Activated naive CD8-positive, alpha-beta T cell treated with anti-CD3 and anti-CD28 coated beads, Interleukin-2, amount 50 U/mL, for 24 hours (primary cell): Measurements from ENCODE around the gene APOH.
"Not testable (repeated sequence)": the region's sequence is repeated elsewhere in the genome, so short reads cannot be mapped to it uniquely, and the experiment has no call there.

Experiments used
- ATAC-seq: fragments of 150-1000 bp; cut with Tn5 transposase; one replicate; pipeline ENCODE4 v1.10.0; 2021
- DNase-seq: peaks from one replicate; pipeline ENCODE4 v3.0.0; 2021
- H3K27ac Mint-ChIP-seq: one replicate; pipeline ENCODE4 v1.8.0; 2021; ENCODE audit warnings: mild to moderate bottlenecking, mixed read lengths
- H3K27me3 Mint-ChIP-seq: one replicate; pipeline ENCODE4 v1.8.0; 2021; ENCODE audit warnings: mixed read lengths
- H3K36me3 Mint-ChIP-seq: one replicate; pipeline ENCODE4 v1.8.0; 2021; ENCODE audit warnings: low read depth, mixed read lengths
- H3K4me1 Mint-ChIP-seq: one replicate; pipeline ENCODE4 v1.8.0; 2021; ENCODE audit warnings: mixed read lengths
- H3K4me3 Mint-ChIP-seq: one replicate; pipeline ENCODE4 v1.8.0; 2021; ENCODE audit warnings: mild to moderate bottlenecking, moderate library complexity, mixed read lengths
- H3K9me3 Mint-ChIP-seq: one replicate; pipeline ENCODE4 v1.8.0; 2021; ENCODE audit warnings: mixed read lengths

The APOH gene

DNA sequence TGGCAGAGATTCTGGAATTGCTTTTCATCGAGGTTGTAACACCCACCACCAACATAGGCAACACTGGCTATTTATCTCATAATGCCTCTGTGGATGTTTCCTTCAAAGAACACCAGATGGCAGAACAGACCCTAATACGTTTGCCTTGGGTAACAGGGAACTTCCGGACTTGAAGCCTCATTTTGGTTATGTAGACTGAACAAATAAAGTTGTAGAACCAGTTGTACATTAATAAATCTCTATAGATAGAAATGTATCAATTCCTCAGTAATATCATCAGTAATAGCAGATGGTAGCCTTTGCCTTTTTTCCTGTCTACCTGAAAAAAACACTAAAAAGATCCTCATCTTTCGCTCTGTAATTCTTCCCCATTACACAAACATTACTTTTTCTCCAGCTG lies 25.9 kb upstream of the APOH start:
- H3K4me1 Mint-ChIP-seq = peaks cover 10% of the 10 kb centered on the region
- ATAC-seq (peak; percentile 89), DNase-seq (no peak)
- peak overlapping the region; percentile 34 for H3K4me3 Mint-ChIP-seq
- H3K27me3 Mint-ChIP-seq = no peaks in the 10 kb centered on the region
- H3K9me3 Mint-ChIP-seq = no peaks in the 10 kb centered on the region
- H3K36me3 Mint-ChIP-seq = no peaks in the 10 kb centered on the region
- H3K27ac Mint-ChIP-seq = peak overlapping the region; percentile 72

DNA sequence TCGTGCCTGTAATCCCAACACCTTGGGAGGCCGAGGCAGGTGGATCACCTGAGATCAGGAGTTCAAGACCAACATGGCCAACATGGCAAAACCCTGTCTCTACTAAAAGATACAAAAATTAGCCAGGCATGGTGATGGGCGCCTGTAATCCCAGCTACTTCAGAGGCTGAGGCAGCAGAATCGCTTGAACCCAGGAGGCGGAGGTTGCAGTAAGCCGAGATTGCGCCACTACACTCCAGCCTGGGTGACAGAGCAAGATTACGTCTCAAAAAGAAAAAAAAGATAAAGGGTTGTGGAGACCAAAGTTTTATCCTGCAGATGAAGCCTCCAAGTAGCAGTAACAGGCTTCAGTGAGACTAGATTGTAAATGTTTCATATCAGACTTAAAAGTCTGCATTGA lies 24.2 kb upstream of the APOH start:
- not testable (repeated sequence) for H3K36me3 Mint-ChIP-seq, H3K4me3 Mint-ChIP-seq, H3K27me3 Mint-ChIP-seq, H3K9me3 Mint-ChIP-seq, H3K27ac Mint-ChIP-seq, DNase-seq, ATAC-seq
- peaks cover 10% of the 10 kb centered on the region for H3K4me1 Mint-ChIP-seq

- Mint-ChIP-seq H3K27ac (no peak overlapping the region), H3K4me3 (no peak overlapping the region), H3K27me3 (no peaks in the 10 kb centered on the region), H3K9me3 (no peaks in the 10 kb centered on the region), H3K4me1 (peaks cover 18% of the 10 kb centered on the region), H3K36me3 (no peaks in the 10 kb centered on the region)
- ATAC-seq = no peak
- no peak for DNase-seq
Measured at GRCh38 chr17:66250686-66251085, 21.5 kb upstream of the APOH start.

GRCh38 chr17:66248285-66248684 lies 19.1 kb upstream of the APOH start:
- no peaks in the 10 kb centered on the region for H3K27me3 Mint-ChIP-seq
- ATAC-seq = no peak
- no peak overlapping the region for H3K27ac Mint-ChIP-seq
- DNase-seq = no peak
- H3K4me1 Mint-ChIP-seq = peaks cover 12% of the 10 kb centered on the region
- no peaks in the 10 kb centered on the region for H3K9me3 Mint-ChIP-seq
- no peaks in the 10 kb centered on the region for H3K36me3 Mint-ChIP-seq
- no peak overlapping the region for H3K4me3 Mint-ChIP-seq

DNA sequence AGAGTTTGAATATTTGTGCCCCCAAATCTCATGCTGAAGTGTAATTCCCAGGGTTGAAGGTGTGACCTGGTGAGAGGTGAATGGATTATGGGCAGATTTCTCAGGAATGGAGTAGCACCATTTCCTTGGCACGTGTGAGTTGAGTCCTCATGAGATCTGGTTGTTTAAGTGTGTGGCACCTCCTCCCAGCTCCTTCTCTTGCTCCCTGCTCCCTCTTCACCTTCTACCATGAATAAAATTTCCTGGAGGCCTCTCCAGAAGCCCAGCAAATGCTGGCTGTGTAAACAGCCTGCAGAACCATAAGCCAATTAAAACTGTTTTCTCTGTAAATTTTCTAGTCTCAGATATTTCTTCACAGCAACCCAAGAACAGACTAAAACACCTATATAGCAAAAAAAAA lies 12.6 kb upstream of the APOH start:
- Mint-ChIP-seq H3K4me1 (peaks cover 15% of the 10 kb centered on the region), H3K27ac (no peak overlapping the region)
- DNase-seq = no peak

DNA sequence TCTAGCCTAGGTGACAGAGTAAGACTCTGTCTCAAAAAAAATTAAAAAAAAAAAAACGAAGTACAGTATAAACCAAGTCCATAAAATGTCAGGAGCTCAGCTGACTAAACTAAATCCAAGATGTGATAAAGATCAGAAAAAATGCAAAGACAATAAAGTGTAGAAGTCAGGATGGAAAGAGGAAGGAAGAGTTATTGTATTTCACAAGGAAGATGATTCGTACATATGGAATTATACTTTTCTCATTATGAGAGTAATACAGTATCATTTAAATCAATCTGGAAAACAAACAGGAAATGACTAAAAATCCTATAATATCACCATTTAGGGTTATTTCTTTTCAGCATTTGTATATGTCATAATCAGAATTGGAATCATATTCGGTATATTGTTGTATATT lies 11.4 kb upstream of the APOH start:
- H3K4me3 Mint-ChIP-seq = no peak overlapping the region
- no peaks in the 10 kb centered on the region for H3K36me3 Mint-ChIP-seq
- no peaks in the 10 kb centered on the region for H3K27me3 Mint-ChIP-seq
- DNase-seq = no peak
- no peaks in the 10 kb centered on the region for H3K9me3 Mint-ChIP-seq
- no peak for ATAC-seq
- H3K4me1 Mint-ChIP-seq = peaks cover 5% of the 10 kb centered on the region
- H3K27ac Mint-ChIP-seq = no peak overlapping the region

More for the DNA sequence above, 12.6 kb upstream of the APOH start:
- Mint-ChIP-seq H3K4me3 (no peak overlapping the region), H3K36me3 (no peaks in the 10 kb centered on the region), H3K27me3 (no peaks in the 10 kb centered on the region), H3K9me3 (no peaks in the 10 kb centered on the region)
- no peak for ATAC-seq

- Mint-ChIP-seq H3K4me3 (no peak overlapping the region), H3K9me3 (no peaks in the 10 kb centered on the region), H3K36me3 (no peaks in the 10 kb centered on the region), H3K27me3 (no peaks in the 10 kb centered on the region), H3K4me1 (peaks cover 5% of the 10 kb centered on the region), H3K27ac (no peak overlapping the region)
- DNase-seq = no peak
- no peak for ATAC-seq
Measured at GRCh38 chr17:66240013-66240412, 10.8 kb upstream of the APOH start.

- ATAC-seq (no peak), DNase-seq (no peak)
- no peaks in the 10 kb centered on the region for H3K9me3 Mint-ChIP-seq
- no peaks in the 10 kb centered on the region for H3K36me3 Mint-ChIP-seq
- H3K4me3 Mint-ChIP-seq = no peak overlapping the region
- H3K27ac Mint-ChIP-seq = no peak overlapping the region
- H3K27me3 Mint-ChIP-seq = no peaks in the 10 kb centered on the region
- H3K4me1 Mint-ChIP-seq = peaks cover 7% of the 10 kb centered on the region
Measured at GRCh38 chr17:66235377-66235994, 6.3 kb upstream of the APOH start.

DNA sequence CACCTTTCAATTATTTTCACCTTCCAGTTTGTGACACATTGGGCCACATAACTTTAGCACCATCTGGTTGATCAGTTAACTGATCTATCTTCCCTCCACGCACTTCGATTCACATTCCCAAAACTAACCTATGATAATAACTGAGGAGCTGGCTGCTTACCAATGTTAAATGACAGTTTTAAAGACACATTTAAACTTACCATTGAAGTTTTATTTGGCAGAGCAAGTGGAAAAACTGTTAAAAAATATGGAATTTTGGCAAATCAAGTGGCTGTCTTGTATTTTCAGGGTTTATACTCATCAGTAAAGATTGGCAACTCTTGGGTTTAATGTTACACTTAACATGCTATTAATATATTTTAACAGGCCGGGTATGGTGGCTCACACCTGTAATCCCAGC lies 5.4 kb upstream of the APOH start:
- no peaks in the 10 kb centered on the region for H3K9me3 Mint-ChIP-seq
- H3K4me3 Mint-ChIP-seq = no peak overlapping the region

GRCh38 chr17:66233023-66233753 lies 4.0 kb upstream of the APOH start:
- H3K9me3 Mint-ChIP-seq = no peaks in the 10 kb centered on the region
- DNase-seq (no peak), ATAC-seq (no peak)
- no peak overlapping the region for H3K4me3 Mint-ChIP-seq
- H3K27ac Mint-ChIP-seq = no peak overlapping the region
- no peaks in the 10 kb centered on the region for H3K36me3 Mint-ChIP-seq
- no peaks in the 10 kb centered on the region for H3K27me3 Mint-ChIP-seq
- H3K4me1 Mint-ChIP-seq = peaks cover 4% of the 10 kb centered on the region

More for the DNA sequence above, 5.4 kb upstream of the APOH start:
- no peaks in the 10 kb centered on the region for H3K27me3 Mint-ChIP-seq
- H3K36me3 Mint-ChIP-seq = no peaks in the 10 kb centered on the region
- ATAC-seq (no peak), DNase-seq (no peak)
- peaks cover 4% of the 10 kb centered on the region for H3K4me1 Mint-ChIP-seq
- no peak overlapping the region for H3K27ac Mint-ChIP-seq

GRCh38 chr17:66230922-66231591 lies 1.8 kb upstream of the APOH start:
- H3K9me3 Mint-ChIP-seq = no peaks in the 10 kb centered on the region
- H3K27ac Mint-ChIP-seq = no peak overlapping the region
- ATAC-seq (no peak), DNase-seq (no peak)
- no peaks in the 10 kb centered on the region for H3K36me3 Mint-ChIP-seq
- peaks cover 4% of the 10 kb centered on the region for H3K4me1 Mint-ChIP-seq
- no peak overlapping the region for H3K4me3 Mint-ChIP-seq
- H3K27me3 Mint-ChIP-seq = no peaks in the 10 kb centered on the region

- DNase-seq (no peak), ATAC-seq (no peak)
- Mint-ChIP-seq H3K4me1 (peaks cover 4% of the 10 kb centered on the region), H3K27ac (no peak overlapping the region), H3K4me3 (no peak overlapping the region), H3K36me3 (no peaks in the 10 kb centered on the region), H3K9me3 (no peaks in the 10 kb centered on the region), H3K27me3 (no peaks in the 10 kb centered on the region)
Measured at GRCh38 chr17:66229783-66230538, 746 bp upstream of the APOH start.

DNA sequence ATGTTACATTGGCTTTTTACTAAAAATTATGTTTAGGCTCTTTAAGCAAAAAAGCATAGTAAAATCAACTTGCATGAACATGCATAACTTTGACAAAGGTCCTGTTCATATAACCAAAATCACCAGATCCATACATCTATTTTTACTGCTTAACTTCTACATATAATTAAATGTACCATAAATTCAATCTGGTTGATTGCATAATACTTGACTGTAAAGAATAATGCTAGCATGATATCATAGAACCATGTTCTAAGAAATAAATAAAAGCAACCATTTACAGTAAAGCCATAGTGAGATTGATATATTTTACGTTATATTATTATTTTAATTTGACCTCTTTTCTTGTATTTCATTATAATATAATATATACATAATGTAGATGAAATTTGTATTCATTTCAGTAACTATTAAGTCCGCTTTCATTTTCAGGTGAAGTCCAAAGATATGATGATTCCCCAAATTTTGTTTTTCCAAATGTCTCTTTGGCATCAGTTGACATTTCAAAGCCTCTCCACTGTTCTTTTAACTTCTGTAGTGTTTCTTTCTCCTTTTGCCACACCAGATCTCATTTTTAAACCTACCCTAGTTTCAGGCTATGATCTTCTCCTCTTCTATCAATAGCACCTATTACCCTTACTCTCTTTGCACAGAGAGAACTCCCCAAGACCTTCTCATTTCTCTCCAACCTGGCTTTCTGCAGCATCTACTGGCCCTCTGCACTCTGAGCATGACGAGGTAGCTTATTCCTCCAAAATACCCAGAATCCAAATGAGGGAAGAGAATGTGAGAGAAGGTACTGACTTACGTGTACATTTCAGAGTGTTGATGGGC lies 1.8 kb downstream of the APOH start:
- Mint-ChIP-seq H3K27me3 (no peaks in the 10 kb centered on the region), H3K36me3 (no peaks in the 10 kb centered on the region), H3K4me3 (no peak overlapping the region), H3K9me3 (no peaks in the 10 kb centered on the region), H3K4me1 (no peaks in the 10 kb centered on the region), H3K27ac (no peak overlapping the region)
- ATAC-seq = no peak
- no peak for DNase-seq

DNA sequence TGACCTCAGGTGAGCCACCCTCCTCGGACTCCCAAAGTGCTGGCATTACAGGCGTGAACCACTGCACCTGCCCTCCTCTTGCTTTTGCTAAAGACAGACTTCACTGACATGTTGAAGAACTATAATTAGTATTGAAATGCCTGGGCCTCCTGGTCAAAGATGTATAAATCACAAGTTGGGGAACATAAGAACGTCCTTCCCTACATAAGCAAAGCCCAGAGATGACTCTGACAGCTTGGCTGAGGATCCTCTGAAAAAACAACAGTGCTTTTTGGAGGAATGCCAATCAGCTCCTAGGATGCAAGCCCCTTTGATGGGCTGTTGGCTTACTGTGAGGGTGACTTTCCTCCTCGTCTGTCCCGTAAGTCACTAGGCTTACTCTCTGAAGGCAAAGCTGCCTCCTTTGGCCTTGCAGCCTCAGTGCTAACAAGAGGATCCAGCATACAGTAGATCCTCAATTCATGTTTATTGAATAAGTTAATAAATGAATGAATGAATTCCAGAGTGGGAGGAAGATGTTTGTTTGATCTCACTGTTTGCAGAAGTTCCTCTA lies 6.3 kb downstream of the APOH start:
- H3K27me3 Mint-ChIP-seq = no peaks in the 10 kb centered on the region
- H3K9me3 Mint-ChIP-seq = no peaks in the 10 kb centered on the region
- H3K36me3 Mint-ChIP-seq = no peaks in the 10 kb centered on the region
- no peak for DNase-seq
- H3K27ac Mint-ChIP-seq = no peak overlapping the region
- no peak overlapping the region for H3K4me3 Mint-ChIP-seq
- ATAC-seq = no peak
- no peaks in the 10 kb centered on the region for H3K4me1 Mint-ChIP-seq
